SK-N-MC (cell line): ENCODE data around the gene THAP7.

Experiments used
- DNase-seq: peaks from one replicate; pipeline ENCODE4 v3.0.0-alpha.2; 2011; ENCODE audit warnings: low read depth, low spot score
- H3K27ac ChIP-seq: fragments of 200-600 bp; sonication (generic); 2 replicates; pipeline ENCODE4 v1.5.1; 2016; ENCODE audit warnings: mixed run types
- H3K36me3 ChIP-seq: fragments of 200-600 bp; sonication (generic); 2 replicates; pipeline ENCODE4 v1.6.1; 2017; ENCODE audit warnings: antibody characterized with exemption, low read length, mixed read lengths; ENCODE audit not compliant: insufficient read depth
- H3K4me3 ChIP-seq: fragments of 200-600 bp; sonication (generic); 2 replicates; pipeline ENCODE4 v1.5.1; 2016
- H3K9ac ChIP-seq: fragments of 200-600 bp; sonication (generic); 2 replicates; pipeline ENCODE4 v1.8.0; 2017; ENCODE audit warnings: mixed run types, mixed read lengths; ENCODE audit not compliant: insufficient read length
- H3K9me3 ChIP-seq: fragments of 200-600 bp; sonication (generic); 2 replicates; pipeline ENCODE4 v1.6.1; 2017; ENCODE audit warnings: low read depth, mild to moderate bottlenecking, antibody characterized with exemption, low read length, moderate library complexity, mixed read lengths
- EZH2 ChIP-seq: fragments of 200-600 bp; sonication (generic); IDR thresholded peaks from one replicate; pipeline ENCODE4 v1.6.1; 2017; ENCODE audit warnings: antibody characterized with exemption
- FOXP2 ChIP-seq: optimal IDR thresholded peaks from 2 replicates; pipeline ENCODE3; 2011; ENCODE audit warnings: mild to moderate bottlenecking, moderate library complexity; ENCODE audit not compliant: insufficient read depth; ENCODE audit errors: extremely low read length, control extremely low read depth
- POLR2AphosphoS5 ChIP-seq: IDR thresholded peaks from 2 replicates; pipeline ENCODE4 v1.6.1; 2012; ENCODE audit warnings: mild to moderate bottlenecking, low read depth, low read length, borderline replicate concordance

The THAP7 gene

DNA sequence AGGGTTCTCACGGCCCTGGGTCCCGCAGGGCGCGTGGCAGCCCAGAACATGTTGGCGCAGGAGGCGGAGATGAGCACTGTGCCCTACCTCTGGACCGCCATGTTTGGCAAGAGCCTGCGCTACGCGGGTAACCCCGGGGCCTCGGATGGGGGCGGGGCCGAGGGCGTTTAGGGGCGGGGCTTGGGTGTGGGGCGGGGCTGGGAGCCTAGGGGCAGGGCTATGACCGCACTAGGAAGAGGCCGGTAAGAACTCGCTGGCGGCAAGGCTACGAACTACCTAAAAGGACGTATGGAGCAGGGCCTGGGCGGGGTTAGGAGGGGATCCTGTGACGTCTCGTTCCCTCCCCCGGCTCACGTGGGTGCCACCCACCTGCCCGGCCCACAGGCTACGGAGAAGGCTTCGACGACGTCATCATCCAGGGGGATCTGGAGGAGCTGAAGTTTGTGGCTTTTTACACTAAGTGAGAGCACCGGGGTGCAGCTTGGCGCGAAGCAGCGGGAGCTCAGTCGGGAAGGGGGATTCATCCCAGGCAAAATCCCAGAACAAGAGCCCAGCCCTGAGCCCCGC, 22.6 kb downstream of the THAP7 start:
- H3K9me3 ChIP-seq: peaks cover 7% of the 10 kb centered on the region; the same call in 1 of the 2 replicates
- TF ChIP-seq EZH2 (no peak), FOXP2 (no peak), POLR2AphosphoS5 (no peak)
- DNase-seq: no peak
- H3K27ac ChIP-seq: no peak overlapping the region
- no peak overlapping the region for H3K4me3 ChIP-seq
- H3K36me3 ChIP-seq: no peaks in the 10 kb centered on the region; the same call in 1 of the 2 replicates
- H3K9ac ChIP-seq: no peak overlapping the region

- Histone ChIP-seq H3K9me3 (peaks cover 7% of the 10 kb centered on the region; the same call in 1 of the 2 replicates), H3K4me3 (no peak overlapping the region), H3K27ac (no peak overlapping the region), H3K36me3 (no peaks in the 10 kb centered on the region), H3K9ac (no peak overlapping the region)
- TF ChIP-seq FOXP2 (no peak), POLR2AphosphoS5 (no peak), EZH2 (no peak)
- DNase-seq: no peak
Observed at GRCh38 chr22:20978419-20978818, 23.5 kb downstream of the THAP7 start.

- no peak for DNase-seq
- TF ChIP-seq POLR2AphosphoS5 (no peak), EZH2 (no peak), FOXP2 (no peak)
- H3K27ac ChIP-seq: no peak overlapping the region
- peaks cover 7% of the 10 kb centered on the region; the same call in 1 of the 2 replicates for H3K9me3 ChIP-seq
- H3K36me3 ChIP-seq: no peaks in the 10 kb centered on the region
- H3K4me3 ChIP-seq: no peak overlapping the region
- H3K9ac ChIP-seq: no peak overlapping the region
Observed at GRCh38 chr22:20977516-20978170, 24.3 kb downstream of the THAP7 start.

GRCh38 chr22:20977019-20977418, 24.9 kb downstream of the THAP7 start:
- no peak overlapping the region for H3K27ac ChIP-seq
- H3K36me3 ChIP-seq: no peaks in the 10 kb centered on the region
- H3K4me3 ChIP-seq: no peak overlapping the region
- no peak overlapping the region for H3K9ac ChIP-seq
- DNase-seq: no peak
- TF ChIP-seq FOXP2 (no peak), EZH2 (no peak), POLR2AphosphoS5 (no peak)
- peaks cover 7% of the 10 kb centered on the region; the same call in 1 of the 2 replicates for H3K9me3 ChIP-seq

DNA sequence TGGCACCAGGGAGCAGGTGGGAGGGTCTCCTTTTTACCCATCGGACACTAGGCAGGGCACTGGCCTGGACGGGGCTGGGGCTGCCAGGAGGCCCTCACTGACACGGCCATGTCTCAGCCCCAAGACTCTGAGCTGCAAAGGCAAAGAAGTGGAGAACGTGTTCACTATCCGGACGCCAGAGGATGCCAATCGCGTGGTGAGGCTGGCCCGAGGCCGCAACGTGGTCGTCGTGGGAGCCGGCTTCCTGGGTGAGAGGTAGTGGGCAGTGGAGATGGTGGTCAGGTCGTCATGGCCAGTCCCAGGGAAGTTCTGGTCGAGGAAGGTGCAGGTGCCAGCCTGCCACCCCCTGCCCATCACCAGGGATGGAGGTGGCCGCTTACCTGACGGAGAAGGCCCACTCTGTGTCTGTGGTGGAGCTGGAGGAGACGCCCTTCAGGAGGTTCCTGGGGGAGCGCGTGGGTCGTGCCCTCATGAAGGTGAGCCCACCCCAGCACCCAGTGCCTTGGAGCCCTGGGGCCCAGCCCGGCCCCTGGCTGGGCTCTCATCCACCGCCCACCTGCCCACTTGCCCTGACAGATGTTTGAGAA, 25.5 kb downstream of the THAP7 start:
- no peak overlapping the region for H3K9ac ChIP-seq

DNA sequence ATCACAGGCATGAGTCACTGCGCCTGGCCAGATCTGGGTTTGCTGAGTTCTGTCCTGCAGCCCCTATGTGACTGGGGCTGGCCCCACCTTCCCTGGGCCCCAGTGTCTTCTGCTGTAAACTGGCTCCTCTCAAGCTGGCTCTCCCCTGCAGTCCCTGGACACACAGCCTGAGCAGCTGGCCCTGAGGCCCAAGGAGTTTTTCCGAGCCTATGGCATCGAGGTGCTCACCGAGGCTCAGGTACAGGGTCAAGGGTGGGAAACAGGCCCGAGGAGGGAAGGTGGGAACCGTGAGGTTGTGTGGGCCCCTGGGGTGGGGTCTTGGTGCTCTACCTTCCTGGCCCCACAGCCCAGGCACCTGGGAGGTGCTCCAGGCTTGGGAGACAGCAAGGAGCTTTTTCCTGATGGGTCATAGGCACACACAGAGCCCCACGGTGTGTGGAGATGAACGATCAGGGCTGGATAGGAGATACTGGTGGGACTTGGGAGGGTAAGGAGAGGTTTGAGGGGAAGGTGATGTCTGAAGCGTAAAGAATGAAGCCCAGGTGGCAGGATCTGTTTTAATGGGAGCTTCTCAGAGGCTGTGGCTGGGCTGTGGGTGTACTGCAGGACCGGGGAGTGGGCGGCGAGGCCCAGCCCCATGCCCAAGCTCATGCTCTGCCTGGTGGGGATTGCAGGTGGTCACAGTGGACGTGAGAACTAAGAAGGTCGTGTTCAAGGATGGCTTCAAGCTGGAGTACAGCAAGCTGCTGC, 26.2 kb downstream of the THAP7 start:
- no peak for TF ChIP-seq FOXP2
- TF ChIP-seq EZH2: no peak
- TF ChIP-seq POLR2AphosphoS5: no peak
- Histone ChIP-seq H3K9me3 (peaks cover 7% of the 10 kb centered on the region; the same call in 1 of the 2 replicates), H3K9ac (no peak overlapping the region), H3K4me3 (no peak overlapping the region), H3K27ac (no peak overlapping the region), H3K36me3 (no peaks in the 10 kb centered on the region)
- no peak for DNase-seq

More for the DNA sequence above, 25.5 kb downstream of the THAP7 start:
- Histone ChIP-seq H3K4me3 (no peak overlapping the region), H3K9me3 (peaks cover 7% of the 10 kb centered on the region; the same call in 1 of the 2 replicates), H3K36me3 (no peaks in the 10 kb centered on the region), H3K27ac (no peak overlapping the region)
- TF ChIP-seq EZH2 (no peak), FOXP2 (no peak), POLR2AphosphoS5 (no peak)
- DNase-seq: no peak

DNA sequence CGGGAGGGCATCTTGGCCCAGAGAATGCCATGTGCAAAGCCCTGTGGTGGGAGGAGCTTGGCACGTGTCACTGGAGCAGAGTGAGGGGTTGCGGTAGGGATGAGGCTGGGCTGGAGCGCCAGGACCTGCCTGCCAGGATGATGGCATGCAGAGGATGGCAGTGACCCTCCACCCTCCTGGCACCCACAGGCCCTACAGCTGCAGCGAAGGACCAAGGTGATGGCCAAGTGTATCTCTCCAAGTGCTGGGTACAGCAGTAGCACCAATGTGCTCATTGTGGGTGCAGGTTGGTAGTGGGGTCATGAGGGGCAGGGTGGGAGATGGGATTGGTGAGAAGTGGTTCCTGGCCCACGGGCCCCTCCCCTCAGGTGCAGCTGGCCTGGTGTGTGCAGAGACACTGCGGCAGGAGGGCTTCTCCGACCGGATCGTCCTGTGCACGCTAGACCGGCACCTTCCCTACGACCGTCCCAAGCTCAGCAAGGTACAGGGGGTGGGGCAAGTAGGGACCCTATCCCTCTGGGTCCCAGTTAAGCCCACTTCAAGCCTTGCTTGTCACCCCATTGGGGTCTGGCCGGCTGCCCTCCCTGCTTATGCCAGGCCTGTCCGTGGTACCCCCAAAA, 27.5 kb downstream of the THAP7 start:
- TF ChIP-seq EZH2 (no peak), FOXP2 (no peak), POLR2AphosphoS5 (no peak)
- peaks cover 7% of the 10 kb centered on the region; the same call in 1 of the 2 replicates for H3K9me3 ChIP-seq
- H3K27ac ChIP-seq: no peak overlapping the region
- H3K4me3 ChIP-seq: no peak overlapping the region
- no peak for DNase-seq
- H3K36me3 ChIP-seq: no peaks in the 10 kb centered on the region
- no peak overlapping the region for H3K9ac ChIP-seq
